Amniotic epithelial cell (primary cell): ENCODE measurements around the gene ADAM15.

Experiments
- DNase-seq: peaks from one replicate; pipeline ENCODE4 v3.0.0-alpha.2; 2010; ENCODE audit warnings: low read depth

Gene ADAM15

GRCh38 chr1:155072531-155073289, 21.6 kb downstream of the ADAM15 start:
- no peak for DNase-seq

GRCh38 chr1:155073377-155074242, 22.5 kb downstream of the ADAM15 start:
- DNase-seq: no peak

- DNase-seq: no peak
These were observed 24.4 kb downstream of the ADAM15 start for GRCh38 chr1:155075535-155075934.

GRCh38 chr1:155076371-155076770, 25.3 kb downstream of the ADAM15 start:
- DNase-seq: no peak

- no peak for DNase-seq
These were observed 26.2 kb downstream of the ADAM15 start for GRCh38 chr1:155077346-155077745.

- DNase-seq: no peak
These were observed 26.8 kb downstream of the ADAM15 start for GRCh38 chr1:155077758-155078445.

GRCh38 chr1:155078469-155079209, 27.5 kb downstream of the ADAM15 start, which contains the start of gene EFNA3:
Gene EFNA3, plus strand, starts transcription at chr1:155078837. Its CDS starts 105 bp downstream, at chr1:155078942.
- peak; percentile 22 for DNase-seq

- no peak for DNase-seq
These were observed 28.0 kb downstream of the ADAM15 start for GRCh38 chr1:155079210-155079486.

GRCh38 chr1:155079487-155080311, 28.6 kb downstream of the ADAM15 start:
- DNase-seq: no peak

- no peak for DNase-seq
These were observed 29.5 kb downstream of the ADAM15 start for GRCh38 chr1:155080312-155081228.

GRCh38 chr1:155081472-155082300, 30.6 kb downstream of the ADAM15 start:
- DNase-seq: no peak

GRCh38 chr1:155082301-155083051, 31.4 kb downstream of the ADAM15 start:
- DNase-seq: no peak

- DNase-seq: no peak
These were observed 32.0 kb downstream of the ADAM15 start for GRCh38 chr1:155083052-155083541.

- no peak for DNase-seq
These were observed 33.0 kb downstream of the ADAM15 start for GRCh38 chr1:155083865-155084721.

- DNase-seq: peak; percentile 87
These were observed 33.8 kb downstream of the ADAM15 start for GRCh38 chr1:155084722-155085503.

- DNase-seq: no peak
These were observed 34.5 kb downstream of the ADAM15 start for GRCh38 chr1:155085504-155086127.
